Activated naive CD4-positive, alpha-beta T cell treated with anti-CD3 and anti-CD28 coated beads, Interleukin-2, amount 50 U/mL, for 24 hours (primary cell): Measurements from ENCODE around the gene CIZ1.
"Not testable (repeated sequence)": the region's sequence is repeated elsewhere in the genome, so short reads cannot be mapped to it uniquely, and the experiment has no call there.

Experiments
- H3K27ac Mint-ChIP-seq: one replicate; pipeline ENCODE4 v1.8.0; 2021; ENCODE audit warnings: mild to moderate bottlenecking, mixed read lengths
- H3K27me3 Mint-ChIP-seq: one replicate; pipeline ENCODE4 v1.8.0; 2021; ENCODE audit warnings: mixed read lengths
- H3K36me3 Mint-ChIP-seq: one replicate; pipeline ENCODE4 v1.8.0; 2021; ENCODE audit warnings: mixed read lengths
- H3K4me1 Mint-ChIP-seq: one replicate; pipeline ENCODE4 v1.8.0; 2021; ENCODE audit warnings: mixed read lengths
- H3K4me3 Mint-ChIP-seq: one replicate; pipeline ENCODE4 v1.8.0; 2021; ENCODE audit warnings: mild to moderate bottlenecking, mixed read lengths
- H3K9me3 Mint-ChIP-seq: one replicate; pipeline ENCODE4 v1.8.0; 2021; ENCODE audit warnings: mixed read lengths

CIZ1 gene

GRCh38 chr9:128132139-128132538, 59.2 kb downstream of the CIZ1 start:
- not testable (repeated sequence) for H3K27ac Mint-ChIP-seq, H3K27me3 Mint-ChIP-seq, H3K9me3 Mint-ChIP-seq, H3K36me3 Mint-ChIP-seq, H3K4me3 Mint-ChIP-seq
- peaks cover 17% of the 10 kb centered on the region for H3K4me1 Mint-ChIP-seq

DNA sequence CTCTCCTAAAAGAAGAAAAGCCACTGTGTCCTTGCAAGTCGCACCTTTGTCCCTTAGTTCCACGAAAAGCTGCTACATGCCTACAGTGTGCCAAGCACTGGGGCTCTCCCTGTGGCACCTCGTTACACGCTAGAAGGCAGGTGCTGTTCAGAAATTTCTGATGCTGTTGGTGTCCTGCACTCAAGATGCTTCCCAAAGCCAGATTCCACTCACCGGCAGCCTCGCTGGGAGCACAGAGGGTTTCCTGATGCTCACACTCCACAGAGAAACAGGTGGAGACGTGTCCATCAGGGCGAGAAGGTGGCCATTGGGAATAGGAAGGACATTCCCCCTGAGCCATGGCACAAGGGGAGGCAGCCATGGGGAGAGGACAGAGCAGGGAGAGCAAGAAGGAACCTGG, 60.0 kb downstream of the CIZ1 start:
- not testable (repeated sequence) for H3K27ac Mint-ChIP-seq, H3K4me3 Mint-ChIP-seq, H3K36me3 Mint-ChIP-seq, H3K27me3 Mint-ChIP-seq, H3K9me3 Mint-ChIP-seq
- H3K4me1 Mint-ChIP-seq, result peaks cover 18% of the 10 kb centered on the region

DNA sequence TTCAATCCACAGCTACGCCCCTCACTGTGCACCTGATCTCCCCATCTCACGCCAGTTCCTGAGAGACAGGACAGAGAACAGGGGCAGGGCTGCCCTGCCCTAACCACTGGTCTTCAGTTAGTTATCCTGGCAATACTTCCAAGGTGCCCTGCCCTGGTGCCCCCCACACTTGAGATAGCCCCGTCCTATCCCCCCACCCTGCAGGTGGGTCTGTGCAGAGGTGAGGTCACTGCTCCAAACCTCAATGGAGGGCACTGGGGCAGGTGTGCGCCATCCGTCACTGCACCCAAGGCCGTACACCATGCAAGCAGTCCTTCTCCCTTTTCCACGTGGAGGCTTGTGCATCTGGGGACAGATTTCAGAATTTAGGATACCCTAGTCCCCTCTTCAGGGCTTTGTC, 60.7 kb downstream of the CIZ1 start:
- not testable (repeated sequence) for H3K4me3 Mint-ChIP-seq, H3K27ac Mint-ChIP-seq, H3K27me3 Mint-ChIP-seq, H3K9me3 Mint-ChIP-seq, H3K36me3 Mint-ChIP-seq
- peaks cover 21% of the 10 kb centered on the region for H3K4me1 Mint-ChIP-seq

DNA sequence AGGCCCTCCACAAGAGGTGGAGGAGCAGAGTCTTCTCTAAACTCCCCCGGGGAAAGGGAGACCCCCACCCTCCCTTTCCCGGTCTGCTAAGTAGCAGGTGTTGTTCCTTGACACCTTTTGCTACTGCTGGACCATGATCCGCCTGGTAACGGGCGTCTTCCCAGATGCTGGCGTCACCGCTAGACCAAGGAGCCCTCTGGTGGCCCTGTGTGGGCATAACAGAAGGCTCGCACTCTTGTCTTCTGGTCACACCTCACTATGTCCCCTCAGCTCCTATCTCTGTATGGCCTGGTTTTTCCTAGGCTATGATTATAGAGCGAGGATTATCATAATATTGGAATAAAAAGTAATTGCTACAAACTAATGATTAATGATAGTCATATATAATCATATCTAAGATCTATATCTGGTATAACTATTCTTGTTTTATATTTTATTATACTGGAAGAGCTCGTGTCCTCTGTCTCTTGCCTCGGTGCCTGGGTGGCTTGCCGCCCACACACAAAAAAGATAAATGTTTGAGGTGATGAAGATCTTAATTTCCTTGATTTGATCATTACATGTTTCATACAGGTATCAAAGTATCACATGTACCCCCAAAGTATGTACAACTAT, 61.3 kb downstream of the CIZ1 start:
- not testable (repeated sequence) for H3K36me3 Mint-ChIP-seq, H3K9me3 Mint-ChIP-seq, H3K27me3 Mint-ChIP-seq
- H3K4me3 Mint-ChIP-seq, result peak overlapping the region; percentile 74
- H3K4me1 Mint-ChIP-seq, result peaks cover 27% of the 10 kb centered on the region
- H3K27ac Mint-ChIP-seq, result peak overlapping the region; percentile 55

DNA sequence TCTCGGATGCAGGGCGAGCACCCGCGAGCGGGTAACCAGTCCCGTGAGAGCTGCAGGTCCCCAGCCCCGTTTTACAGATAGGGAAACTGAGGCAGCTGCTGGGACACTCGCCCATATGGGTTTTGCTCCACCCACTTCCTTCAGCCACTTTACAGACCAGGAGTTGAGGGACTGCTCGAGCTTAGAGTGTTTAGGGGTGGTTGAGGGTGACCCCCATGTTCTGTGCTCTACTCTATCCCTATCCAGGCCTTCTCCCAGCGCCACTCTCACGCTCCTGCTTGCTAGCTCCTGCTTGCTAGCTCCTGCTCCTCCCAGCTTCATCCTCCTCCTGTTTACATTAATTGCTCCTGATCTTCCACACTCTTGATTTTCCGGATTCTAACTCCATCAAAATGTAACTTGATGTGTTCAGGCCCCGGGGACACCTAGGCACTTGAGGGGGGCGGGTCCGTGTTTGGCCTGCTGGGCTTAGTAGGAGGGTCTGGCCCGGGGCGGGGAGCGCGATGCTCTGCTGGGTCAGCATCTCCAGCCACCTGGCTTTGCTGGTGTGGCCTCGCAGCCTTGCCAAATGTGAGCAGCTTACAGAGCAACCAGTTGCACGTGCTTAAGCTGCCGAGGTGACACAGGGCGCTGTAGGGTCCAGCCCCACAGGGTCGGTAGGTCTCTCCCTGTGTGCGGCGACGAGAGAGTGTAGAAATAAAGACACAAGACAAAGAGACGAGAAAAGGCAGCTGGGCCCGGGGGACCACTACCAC, 62.4 kb downstream of the CIZ1 start:
- Mint-ChIP-seq H3K27me3 (peaks cover 1% of the 10 kb centered on the region), H3K27ac (peak overlapping the region; percentile 88), H3K4me1 (peaks cover 31% of the 10 kb centered on the region), H3K4me3 (peak overlapping the region; percentile 99), H3K36me3 (no peaks in the 10 kb centered on the region), H3K9me3 (no peaks in the 10 kb centered on the region)

- Mint-ChIP-seq H3K4me1 (peaks cover 31% of the 10 kb centered on the region), H3K27me3 (peaks cover 1% of the 10 kb centered on the region), H3K4me3 (peak overlapping the region; percentile 99), H3K36me3 (no peaks in the 10 kb centered on the region), H3K9me3 (no peaks in the 10 kb centered on the region), H3K27ac (peak overlapping the region; percentile 100)
Measured at GRCh38 chr9:128127990-128128835, 63.2 kb downstream of the CIZ1 start.

GRCh38 chr9:128127568-128127989, 63.8 kb downstream of the CIZ1 start, which contains the start of gene PTGES2:
Gene PTGES2, minus strand, starts transcription at chr9:128127729. Its CDS starts 12 bp downstream, at chr9:128127717.
- Mint-ChIP-seq H3K36me3 (no peaks in the 10 kb centered on the region), H3K4me1 (peaks cover 31% of the 10 kb centered on the region), H3K4me3 (peak within 1 kb of the TSS; percentile 99), H3K27ac (peak within 1 kb of the TSS; percentile 100), H3K9me3 (no peaks in the 10 kb centered on the region), H3K27me3 (no peaks in the 10 kb centered on the region)

GRCh38 chr9:128125580-128126354, 65.6 kb downstream of the CIZ1 start:
- H3K27me3 Mint-ChIP-seq, result no peaks in the 10 kb centered on the region
- no peaks in the 10 kb centered on the region for H3K36me3 Mint-ChIP-seq
- H3K4me1 Mint-ChIP-seq, result peaks cover 31% of the 10 kb centered on the region
- H3K27ac Mint-ChIP-seq, result peak overlapping the region; percentile 25
- no peaks in the 10 kb centered on the region for H3K9me3 Mint-ChIP-seq
- H3K4me3 Mint-ChIP-seq, result peak overlapping the region; percentile 85

DNA sequence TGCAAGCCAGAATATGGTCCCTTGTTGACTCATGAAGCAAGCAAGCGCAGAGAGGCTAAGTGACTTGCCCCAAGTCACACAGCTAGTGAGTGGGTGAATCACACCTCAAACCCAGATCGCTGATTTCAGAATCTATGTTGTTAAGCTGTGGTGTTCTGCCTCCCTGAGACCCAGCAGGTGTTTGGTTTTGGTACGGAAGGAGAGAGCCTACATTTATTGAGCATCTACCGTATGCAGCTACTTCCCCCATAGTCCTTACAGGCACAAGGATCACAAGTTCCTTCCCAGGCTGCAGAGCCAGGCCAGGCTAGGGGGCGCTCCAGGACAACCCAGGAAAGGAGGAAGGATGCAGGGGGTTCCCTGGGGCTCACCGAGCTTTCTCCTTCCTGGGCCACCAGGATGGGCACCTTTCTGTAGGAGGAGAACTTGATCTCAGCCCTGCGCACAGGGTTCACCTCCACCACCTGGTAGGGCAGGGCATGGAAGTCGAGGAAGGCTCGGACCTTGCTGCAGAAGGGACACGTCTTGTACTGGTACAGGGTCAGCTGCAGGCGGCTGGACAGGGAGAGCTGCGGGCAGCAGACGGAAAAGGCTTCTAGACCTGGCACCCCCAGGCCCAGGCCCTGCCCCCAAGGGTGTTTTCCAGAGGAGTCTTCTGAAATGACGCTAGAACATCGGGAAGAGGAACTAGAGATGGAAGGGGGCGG, 66.3 kb downstream of the CIZ1 start:
- Mint-ChIP-seq H3K4me3 (peak overlapping the region; percentile 85), H3K36me3 (no peaks in the 10 kb centered on the region), H3K9me3 (no peaks in the 10 kb centered on the region), H3K4me1 (peaks cover 29% of the 10 kb centered on the region), H3K27me3 (no peaks in the 10 kb centered on the region), H3K27ac (peak overlapping the region; percentile 12)

DNA sequence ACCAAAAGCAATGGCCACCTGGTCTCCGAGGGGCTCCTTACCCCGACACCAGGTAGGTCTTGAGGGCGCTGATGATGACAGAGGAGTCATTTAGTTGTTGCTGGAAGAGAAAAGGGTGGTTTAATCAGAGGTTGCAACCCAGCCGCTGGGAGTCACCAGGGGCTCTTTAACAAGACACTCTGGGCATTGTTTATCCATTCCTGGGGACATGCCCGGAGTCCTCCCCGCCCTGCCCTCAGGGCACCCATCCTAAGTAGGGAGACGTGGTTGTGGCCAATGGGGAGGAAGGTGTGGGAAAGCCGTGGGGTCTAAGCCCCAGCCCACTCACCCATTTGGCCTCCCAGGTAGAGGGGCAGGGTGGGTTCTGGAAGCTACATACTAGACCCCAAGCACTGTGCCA, 66.9 kb downstream of the CIZ1 start:
- no peaks in the 10 kb centered on the region for H3K9me3 Mint-ChIP-seq
- peaks cover 25% of the 10 kb centered on the region for H3K4me1 Mint-ChIP-seq
- no peaks in the 10 kb centered on the region for H3K27me3 Mint-ChIP-seq
- H3K36me3 Mint-ChIP-seq, result no peaks in the 10 kb centered on the region
- no peak overlapping the region for H3K27ac Mint-ChIP-seq
- no peak overlapping the region for H3K4me3 Mint-ChIP-seq

GRCh38 chr9:128123451-128124080, 67.8 kb downstream of the CIZ1 start:
- Mint-ChIP-seq H3K4me3 (no peak overlapping the region), H3K4me1 (peaks cover 19% of the 10 kb centered on the region), H3K9me3 (no peaks in the 10 kb centered on the region), H3K36me3 (no peaks in the 10 kb centered on the region), H3K27me3 (no peaks in the 10 kb centered on the region), H3K27ac (no peak overlapping the region)

DNA sequence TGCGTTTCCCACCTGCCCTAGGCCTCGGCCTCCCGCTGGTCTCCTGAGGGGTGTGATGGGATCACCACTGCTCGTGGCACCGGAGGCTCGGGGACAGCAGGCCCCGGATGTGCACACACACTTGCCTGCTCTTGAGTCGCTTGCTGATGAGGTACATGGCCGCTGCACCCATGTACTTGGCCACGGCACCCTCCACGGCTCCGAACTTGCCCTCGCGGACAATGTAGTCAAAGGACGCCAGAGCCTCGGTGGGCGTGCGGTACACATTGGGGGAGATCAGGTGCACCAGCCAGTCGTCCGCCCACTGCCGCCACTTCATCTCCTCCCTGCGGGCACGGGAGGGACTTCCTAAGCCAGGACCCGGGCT, 68.6 kb downstream of the CIZ1 start:
- H3K27ac Mint-ChIP-seq, result no peak overlapping the region
- no peaks in the 10 kb centered on the region for H3K27me3 Mint-ChIP-seq
- H3K4me1 Mint-ChIP-seq, result peaks cover 22% of the 10 kb centered on the region
- no peaks in the 10 kb centered on the region for H3K36me3 Mint-ChIP-seq
- no peaks in the 10 kb centered on the region for H3K9me3 Mint-ChIP-seq
- H3K4me3 Mint-ChIP-seq, result no peak overlapping the region

DNA sequence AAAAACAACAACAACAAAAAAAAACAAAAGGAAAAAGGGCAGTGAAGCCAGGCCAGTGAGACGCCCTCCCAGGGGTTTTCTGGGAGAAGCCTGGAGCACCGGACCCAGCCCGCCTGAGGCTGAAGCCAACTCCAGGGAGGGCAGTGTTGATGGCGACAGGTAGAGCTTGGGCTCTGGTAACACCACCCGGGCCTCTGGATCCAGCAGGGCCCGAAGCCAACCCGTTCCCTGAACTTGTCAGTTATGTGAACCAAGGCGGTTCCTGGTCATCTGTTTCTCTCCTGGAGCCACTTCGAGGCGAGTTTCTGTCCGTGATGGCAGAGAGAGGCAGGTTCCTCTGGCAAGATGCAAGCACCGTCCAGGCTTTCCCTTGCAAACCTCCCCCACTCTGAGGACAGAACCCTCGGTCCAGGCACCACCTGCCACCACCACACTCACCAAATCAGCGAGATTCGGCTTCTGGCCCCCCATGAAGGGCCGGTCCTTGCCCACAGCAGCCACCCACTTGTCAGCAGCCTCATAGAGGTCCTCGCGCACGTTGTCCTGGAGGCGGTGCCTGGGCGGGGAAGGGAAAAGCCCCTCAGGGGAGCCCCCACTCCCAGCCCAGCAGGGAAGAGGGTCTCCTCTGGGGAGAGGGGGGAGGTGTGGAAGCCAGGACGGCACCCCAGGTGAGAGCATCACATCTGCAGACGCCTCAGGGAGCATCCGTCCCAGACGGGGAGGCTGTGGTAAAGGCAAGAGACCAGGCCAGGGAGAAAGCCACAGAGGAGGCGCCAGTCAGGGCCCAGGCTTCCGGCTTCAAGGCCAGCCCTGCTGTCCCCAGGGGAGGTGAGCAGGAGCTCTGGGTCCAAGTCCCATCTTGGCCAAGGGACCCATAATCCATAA, 69.2 kb downstream of the CIZ1 start:
- Mint-ChIP-seq H3K9me3 (no peaks in the 10 kb centered on the region), H3K27ac (no peak overlapping the region), H3K36me3 (no peaks in the 10 kb centered on the region), H3K4me3 (no peak overlapping the region), H3K4me1 (peaks cover 26% of the 10 kb centered on the region), H3K27me3 (no peaks in the 10 kb centered on the region)

- H3K4me3 Mint-ChIP-seq, result no peak overlapping the region
- H3K9me3 Mint-ChIP-seq, result no peaks in the 10 kb centered on the region
- no peaks in the 10 kb centered on the region for H3K36me3 Mint-ChIP-seq
- H3K27me3 Mint-ChIP-seq, result no peaks in the 10 kb centered on the region
- no peak overlapping the region for H3K27ac Mint-ChIP-seq
- peaks cover 26% of the 10 kb centered on the region for H3K4me1 Mint-ChIP-seq
Measured at GRCh38 chr9:128121466-128121810, 69.9 kb downstream of the CIZ1 start.
